H9 (cell line): ENCODE data around the gene FCHSD2. TPM values are rescaled to one million over a fixed set of nuclear protein-coding genes. Genes with fewer than 3 reads are reported as not detected.

Source experiments
- DNase-seq: peaks from one replicate; pipeline ENCODE4 v3.0.0-alpha.2; 2017
- H2AFZ ChIP-seq: one replicate; pipeline ENCODE4 v1.6.1; 2013; ENCODE audit warnings: mild to moderate bottlenecking, low read length, control low read depth, moderate library complexity
- H2AK5ac ChIP-seq: 2 replicates; pipeline ENCODE4 v1.6.1; 2013; ENCODE audit warnings: low read length, control low read depth, mixed read lengths; ENCODE audit not compliant: insufficient read length
- H2BK120ac ChIP-seq: one replicate; pipeline ENCODE4 v1.6.1; 2013; ENCODE audit warnings: low read depth, mild to moderate bottlenecking, low read length, control low read depth, inconsistent platforms; ENCODE audit not compliant: poor library complexity, severe bottlenecking
- H2BK12ac ChIP-seq: 2 replicates; pipeline ENCODE4 v1.6.1; 2013; ENCODE audit warnings: low read length, control low read depth, mixed read lengths, low read depth; ENCODE audit not compliant: insufficient read length
- H2BK15ac ChIP-seq: 2 replicates; pipeline ENCODE4 v1.6.1; 2013; ENCODE audit warnings: low read depth, low read length, control low read depth
- H2BK20ac ChIP-seq: one replicate; pipeline ENCODE4 v1.6.1; 2013; ENCODE audit warnings: low read depth, mild to moderate bottlenecking, low read length, control low read depth, inconsistent platforms; ENCODE audit not compliant: poor library complexity, severe bottlenecking
- H2BK5ac ChIP-seq: 2 replicates; pipeline ENCODE4 v1.6.1; 2013; ENCODE audit warnings: low read length, control low read depth, mixed read lengths; ENCODE audit not compliant: insufficient read length
- H3K14ac ChIP-seq: 2 replicates; pipeline ENCODE4 v1.6.1; 2013; ENCODE audit warnings: low read length, control low read depth; ENCODE audit not compliant: insufficient read depth
- H3K18ac ChIP-seq: 2 replicates; pipeline ENCODE4 v1.6.1; 2013; ENCODE audit warnings: low read depth, mild to moderate bottlenecking, mixed read lengths, low read length, control low read depth; ENCODE audit not compliant: insufficient read length
- H3K23ac ChIP-seq: 2 replicates; pipeline ENCODE4 v1.6.1; 2013; ENCODE audit warnings: low read length, control low read depth, mixed read lengths, low read depth; ENCODE audit not compliant: insufficient read length
- H3K23me2 ChIP-seq: 2 replicates; pipeline ENCODE4 v1.6.1; 2013; ENCODE audit warnings: low read depth, mild to moderate bottlenecking, mixed read lengths, low read length, control low read depth; ENCODE audit not compliant: insufficient read length, poor library complexity, severe bottlenecking
- H3K27ac ChIP-seq: 2 replicates; pipeline ENCODE4 v1.5.1; 2013; ENCODE audit warnings: low read length, control low read depth, mixed read lengths, low read depth; ENCODE audit not compliant: insufficient read length
- H3K27me3 ChIP-seq: 2 replicates; pipeline ENCODE4 v1.6.1; 2013; ENCODE audit warnings: low read length, control low read depth, inconsistent platforms; ENCODE audit not compliant: insufficient read depth
- H3K4ac ChIP-seq: 2 replicates; pipeline ENCODE4 v1.6.1; 2013; ENCODE audit warnings: low read depth, mild to moderate bottlenecking, control low read depth, inconsistent platforms, low read length, moderate library complexity
- H3K4me1 ChIP-seq: 2 replicates; pipeline ENCODE4 v1.6.1; 2013; ENCODE audit warnings: low read length, control low read depth, inconsistent platforms; ENCODE audit not compliant: insufficient read depth
- H3K4me2 ChIP-seq: 2 replicates; pipeline ENCODE4 v1.6.1; 2013; ENCODE audit warnings: low read length, control low read depth, mixed read lengths; ENCODE audit not compliant: insufficient read length, insufficient read depth
- H3K56ac ChIP-seq: 2 replicates; pipeline ENCODE4 v1.6.1; 2013; ENCODE audit warnings: low read depth, mild to moderate bottlenecking, mixed read lengths, low read length, control low read depth; ENCODE audit not compliant: insufficient read length
- H3K79me1 ChIP-seq: 2 replicates; pipeline ENCODE4 v1.6.1; 2013; ENCODE audit warnings: low read depth, mild to moderate bottlenecking, moderate library complexity, low read length, control low read depth, inconsistent platforms; ENCODE audit not compliant: insufficient read depth, poor library complexity, severe bottlenecking
- H3K79me2 ChIP-seq: 2 replicates; pipeline ENCODE4 v1.6.1; 2013; ENCODE audit warnings: low read length, control low read depth, inconsistent platforms; ENCODE audit not compliant: insufficient read depth
- H3K9ac ChIP-seq: 2 replicates; pipeline ENCODE4 v1.6.1; 2013; ENCODE audit warnings: low read length, control low read depth, mixed read lengths; ENCODE audit not compliant: insufficient read length; ENCODE audit errors: extremely low read depth
- H3K9me3 ChIP-seq: one replicate; pipeline ENCODE4 v1.6.1; 2013; ENCODE audit warnings: low read depth, low read length, inconsistent platforms; ENCODE audit not compliant: control insufficient read depth
- H3T11ph ChIP-seq: one replicate; pipeline ENCODE4 v1.6.1; 2013; ENCODE audit warnings: mild to moderate bottlenecking, low read length, control low read depth, inconsistent platforms
- H4K20me1 ChIP-seq: one replicate; pipeline ENCODE4 v1.6.1; 2013; ENCODE audit not compliant: control insufficient read depth, insufficient read length, insufficient read depth
- H4K5ac ChIP-seq: 2 replicates; pipeline ENCODE4 v1.6.1; 2013; ENCODE audit warnings: low read depth, mild to moderate bottlenecking, mixed read lengths, low read length, control low read depth; ENCODE audit not compliant: insufficient read length
- H4K8ac ChIP-seq: replicated peaks from 2 replicates; pipeline ENCODE4 v1.6.1; 2013; ENCODE audit warnings: low read length, control low read depth, mixed read lengths, low read depth; ENCODE audit not compliant: insufficient read length
- H4K91ac ChIP-seq: 2 replicates; pipeline ENCODE4 v1.6.1; 2013; ENCODE audit warnings: low read depth, mild to moderate bottlenecking, moderate library complexity, mixed read lengths, low read length, control low read depth; ENCODE audit not compliant: insufficient read length
- H3K27ac Mint-ChIP-seq, 3 experiments: 2 replicates in 2 of 3; 3 replicates in 1 of 3; pipeline ENCODE4 v1.8.0; 2020 to 2021; ENCODE audit warnings: mixed read lengths in 3 of 3, mild to moderate bottlenecking in 1 of 3, moderate library complexity in 1 of 3
- H3K27me3 Mint-ChIP-seq: 2 replicates; pipeline ENCODE4 v1.8.0; 2021; ENCODE audit warnings: low read depth, mild to moderate bottlenecking, moderate library complexity, mixed read lengths
- H3K36me3 Mint-ChIP-seq, 3 experiments: 2 replicates in 2 of 3; 3 replicates in 1 of 3; pipeline ENCODE4 v1.8.0; 2020 to 2021; ENCODE audit warnings: low read depth in 3 of 3, mixed read lengths in 3 of 3; ENCODE audit not compliant: insufficient read depth in 1 of 3
- H3K4me1 Mint-ChIP-seq, 2 experiments: 2 replicates each; pipeline ENCODE4 v1.8.0; 2020; ENCODE audit warnings: mixed read lengths in 2 of 2
- H3K4me3 Mint-ChIP-seq, 2 experiments: 2 replicates in 1 of 2; 3 replicates in 1 of 2; pipeline ENCODE4 v1.8.0; 2020 to 2021; ENCODE audit warnings: mild to moderate bottlenecking in 2 of 2, mixed read lengths in 2 of 2, moderate library complexity in 1 of 2
- H3K9me3 Mint-ChIP-seq, 2 experiments: 2 replicates in 1 of 2; 3 replicates in 1 of 2; pipeline ENCODE4 v1.8.0; 2020; ENCODE audit warnings: mild to moderate bottlenecking in 2 of 2, mixed read lengths in 2 of 2, moderate library complexity in 1 of 2
- CTCF ChIP-seq: fragments of 200-600 bp; sonication (generic); conservative IDR thresholded peaks from 3 replicates; pipeline ENCODE4 v1.8.0; 2021; ENCODE audit warnings: antibody characterized with exemption, mild to moderate bottlenecking
- WGBS: extraction: QIAGEN DNeasy Blood & Tissue Kit; methylation state at CpG from one replicate; pipeline ENCODE4 v1.1.7; 2013; ENCODE audit warnings: missing lambda C conversion rate, low lambda C conversion rate, mixed read lengths; ENCODE audit not compliant: insufficient read length; ENCODE audit errors: extremely low coverage; 5-methylcytosine and 5-hydroxymethylcytosine counted together
- total RNA-seq: library from RNA; stranded (reverse); gene quantifications from 2 replicates; pipeline ENCODE4 v1.2.1, GENCODE V29; 2021

The FCHSD2 gene
- total RNA-seq, 1 experiment from 2014 or later, result 17.8 TPM

DNA sequence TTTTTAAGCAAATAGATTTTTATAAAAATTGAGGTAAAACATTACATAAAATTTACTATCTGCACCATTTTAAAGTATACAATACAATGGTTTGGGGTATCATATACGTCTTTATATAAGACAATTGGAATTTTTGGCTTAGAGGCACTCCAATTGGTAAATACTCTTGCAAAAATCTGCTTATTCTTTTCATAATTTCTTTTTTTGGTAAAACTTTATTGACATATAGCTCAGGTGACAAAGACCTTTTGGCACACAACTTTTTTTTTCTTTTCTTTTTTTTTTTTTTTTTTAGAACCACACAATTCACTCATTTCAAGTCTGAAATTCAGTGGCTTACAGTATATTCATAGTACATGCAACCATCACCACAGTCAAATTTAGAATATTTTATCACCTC lies 270.1 kb downstream of the FCHSD2 start:
- Histone ChIP-seq H2BK15ac (no peak overlapping the region), H4K5ac (no peak overlapping the region), H3K27ac (no peak overlapping the region), H3K4me1 (no peaks in the 10 kb centered on the region), H4K91ac (no peak overlapping the region), H3K23ac (no peak overlapping the region), H2BK120ac (no peak overlapping the region), H4K8ac (no peak overlapping the region), H3K14ac (no peak overlapping the region), H3K9ac (no peak overlapping the region), H2BK20ac (no peak overlapping the region), H4K20me1 (no peaks in the 10 kb centered on the region), H3K56ac (no peak overlapping the region), H2BK5ac (no peak overlapping the region), H3K4ac (no peak overlapping the region), H3K9me3 (no peaks in the 10 kb centered on the region), H3K18ac (no peak overlapping the region), H3T11ph (no peak overlapping the region), H3K4me2 (no peak overlapping the region), H3K27me3 (no peaks in the 10 kb centered on the region), H3K79me1 (no peaks in the 10 kb centered on the region), H3K23me2 (no peaks in the 10 kb centered on the region), H2BK12ac (no peak overlapping the region), H3K79me2 (no peaks in the 10 kb centered on the region), H2AK5ac (no peak overlapping the region), H2AFZ (no peak overlapping the region)
- peaks cover 0 to 4% (median 0%) of the 10 kb centered on the region in 3 experiments; a peak in 3 of 7 replicates for H3K36me3 Mint-ChIP-seq
- TF ChIP-seq CTCF, result no peak
- H3K9me3 Mint-ChIP-seq, result no peaks in the 10 kb centered on the region
- H3K27me3 Mint-ChIP-seq, result no peaks in the 10 kb centered on the region
- peaks cover 5 to 6% of the 10 kb centered on the region in 2 experiments; a peak in 3 of 4 replicates for H3K4me1 Mint-ChIP-seq
- DNase-seq, result no peak
- no CpG with 5 or more reads among the region's 1 CpG for WGBS
- H3K27ac Mint-ChIP-seq, result no peak overlapping the region
- H3K4me3 Mint-ChIP-seq, result no peak overlapping the region
